ENCODE data around the gene CYSLTR2. TPM values are rescaled to one million over a fixed set of nuclear protein-coding genes. Genes with fewer than 3 reads are reported as not detected.

CYSLTR2 gene
- total RNA-seq, 3 donors from 2014 or later = 0.40 to 0.53 (median 0.43) TPM

DNA sequence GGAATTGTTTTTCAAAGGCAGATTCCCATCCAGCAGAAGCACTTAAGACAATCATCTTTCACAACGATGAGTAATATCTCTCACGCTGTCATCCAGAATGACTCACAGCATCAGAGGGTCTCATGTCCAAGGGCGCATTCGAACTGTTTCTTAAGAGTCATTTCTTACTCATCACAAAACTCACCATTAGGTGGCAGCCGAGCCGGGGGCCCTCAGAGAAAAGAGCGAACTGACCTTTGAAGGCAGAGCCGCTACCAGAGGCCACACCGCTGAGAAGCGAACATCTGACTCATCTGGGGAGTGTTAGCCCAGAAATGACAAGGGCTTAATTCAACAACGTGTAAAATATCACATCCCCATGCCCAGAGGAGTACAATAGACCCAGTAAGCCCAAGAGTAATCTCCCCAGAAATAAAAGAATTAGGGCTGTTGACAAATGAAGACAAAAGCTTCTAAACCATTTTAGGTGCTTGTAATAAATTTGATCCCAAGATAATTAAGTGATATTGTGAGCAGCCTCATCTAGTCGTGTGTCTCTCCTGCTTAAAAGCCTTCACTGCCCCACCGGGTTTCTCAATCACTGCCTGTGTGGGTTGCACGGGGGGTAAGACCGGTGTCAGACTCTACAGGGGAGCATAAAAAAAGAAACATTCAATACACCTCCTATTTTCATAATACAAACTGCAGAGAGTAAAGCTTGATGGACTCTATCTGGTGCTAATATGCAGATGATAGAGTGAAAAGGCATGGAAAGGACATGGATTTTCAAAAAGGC is 96.2 kb downstream of the CYSLTR2 start:
- peaks cover 15% of the 10 kb centered on the region for H3K4me1 Mint-ChIP-seq (ENCODE audit: low read depth)
- DNase-seq (peak; percentile 58), ATAC-seq (peak; percentile 92 to 93)
- no peaks in the 10 kb centered on the region for H3K36me3 Mint-ChIP-seq (ENCODE audit: insufficient read depth)
- peaks cover 2% of the 10 kb centered on the region for H3K27me3 Mint-ChIP-seq (ENCODE audit: low read depth)
- peak overlapping the region; percentile 50 for H3K4me3 Mint-ChIP-seq
- no peaks in the 10 kb centered on the region for H3K9me3 Mint-ChIP-seq

- Mint-ChIP-seq H3K4me3 (no peak overlapping the region), H3K9me3 (peaks cover 4% of the 10 kb centered on the region), H3K27me3 (ENCODE audit: low read depth) (peaks cover 2% of the 10 kb centered on the region), H3K36me3 (ENCODE audit: insufficient read depth) (no peaks in the 10 kb centered on the region), H3K4me1 (ENCODE audit: low read depth) (peaks cover 15% of the 10 kb centered on the region)
- DNase-seq = no peak
- ATAC-seq = no peak
Measured at GRCh38 chr13:48750588-48751383, 97.1 kb downstream of the CYSLTR2 start.

DNA sequence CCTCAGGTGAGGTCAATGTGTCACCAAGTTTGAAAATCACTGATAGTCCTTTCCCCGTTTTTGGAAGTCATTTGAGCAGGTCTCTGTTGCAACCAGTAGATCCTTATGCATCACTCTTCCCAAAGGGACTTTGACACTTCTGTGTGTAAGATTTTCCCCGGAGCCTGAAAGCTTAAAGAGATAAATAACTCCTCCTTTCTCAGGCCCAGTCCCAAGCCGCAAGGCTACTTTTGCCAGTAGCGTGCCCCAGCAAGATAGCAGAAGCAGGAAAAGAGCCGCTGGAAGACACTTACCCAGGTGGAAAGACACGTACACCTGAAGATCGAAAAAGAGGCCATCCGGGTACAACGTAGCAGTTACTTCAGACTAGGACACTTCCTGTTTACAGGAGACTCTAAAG is 106.9 kb downstream of the CYSLTR2 start:
- Mint-ChIP-seq H3K9me3 (peaks cover 28% of the 10 kb centered on the region), H3K27me3 (ENCODE audit: low read depth) (peaks cover 5% of the 10 kb centered on the region), H3K4me3 (no peak overlapping the region), H3K4me1 (ENCODE audit: low read depth) (no peaks in the 10 kb centered on the region), H3K36me3 (ENCODE audit: insufficient read depth) (peaks cover 7% of the 10 kb centered on the region)
- DNase-seq (no peak), ATAC-seq (no peak)

Other genes starting within 250 kb of the CYSLTR2 start
- 1 to 10 TPM; 2.0 to 4.5 (median 3.8) TPM for gene LPAR6, start 240.8 kb upstream of the CYSLTR2 start, total RNA-seq
- 1 to 10 TPM; 1.3 to 1.5 (median 1.4) TPM for gene RCBTB2, start 120.8 kb upstream of the CYSLTR2 start, total RNA-seq

All from activated T-cell treated with anti-CD3 and anti-CD28 coated beads, Interleukin-2, amount 50 U/mL, for 4 hours (primary cell).